Lower lobe of right lung (tissue), 2 donors: Measurements from ENCODE around the gene COL23A1. TPM values are rescaled to one million over a fixed set of nuclear protein-coding genes. Genes with fewer than 3 reads are reported as not detected.

Experiments used
- ATAC-seq, 2 donors: fragments of 200-7000 bp; cut with Tn5 transposase; one replicate each; pipeline ENCODE4 v1.9.1; 2020 to 2022; ENCODE audit warnings: mild to moderate bottlenecking in 2 of 2, moderate library complexity in 2 of 2
- DNase-seq: peaks from one replicate; pipeline ENCODE4 v3.0.0-alpha.2; 2020
- H3K27ac ChIP-seq: fragments of 200-600 bp; one replicate; pipeline ENCODE4 v1.8.0; 2022
- H3K27me3 ChIP-seq: fragments of 200-600 bp; one replicate; pipeline ENCODE4 v1.8.0; 2022; ENCODE audit warnings: low read depth
- H3K36me3 ChIP-seq: fragments of 200-600 bp; one replicate; pipeline ENCODE4 v1.8.0; 2022; ENCODE audit warnings: mild to moderate bottlenecking
- H3K4me1 ChIP-seq: fragments of 200-600 bp; one replicate; pipeline ENCODE4 v1.8.0; 2022
- H3K4me3 ChIP-seq: fragments of 200-600 bp; one replicate; pipeline ENCODE4 v1.8.0; 2022; ENCODE audit warnings: mild to moderate bottlenecking
- H3K9me3 ChIP-seq: fragments of 200-600 bp; one replicate; pipeline ENCODE4 v1.8.0; 2022
- CTCF ChIP-seq: fragments of 200-600 bp; IDR thresholded peaks from one replicate; pipeline ENCODE4 v1.8.0; 2022; ENCODE audit warnings: antibody characterized with exemption, mild to moderate bottlenecking
- intact Hi-C: fragments of 100-400 bp; cut with DNase I; formaldehyde crosslinking; loops from one replicate; pipeline ENCODE4 v1.11.0; 2022
- total RNA-seq: library from RNA; stranded (reverse); fragmentation: NEBNext Ultra II Directional; extraction: Animal tissue kit (Norgen Biotek cat#: 25700); gene quantifications from one replicate; pipeline ENCODE4 v1.2.1, GENCODE V29; 2021
- donor health status: DM: no; HTN: yes; CAD: no; lungs with severe emphysema.

Gene COL23A1
- total RNA-seq, 1 donor from 2014 or later = 1.2 TPM

GRCh38 chr5:178547052-178547666, 43.0 kb downstream of the COL23A1 start:
- Histone ChIP-seq H3K36me3 (no peaks in the 10 kb centered on the region), H3K27me3 (no peaks in the 10 kb centered on the region), H3K4me1 (no peaks in the 10 kb centered on the region), H3K27ac (no peak overlapping the region), H3K9me3 (no peaks in the 10 kb centered on the region), H3K4me3 (no peak overlapping the region)
- intact Hi-C loops = no loop called here
- no peak for TF ChIP-seq CTCF
- DNase-seq (no peak), ATAC-seq (no peak)

- Histone ChIP-seq H3K4me3 (no peak overlapping the region), H3K36me3 (no peaks in the 10 kb centered on the region), H3K4me1 (no peaks in the 10 kb centered on the region), H3K27ac (no peak overlapping the region), H3K9me3 (no peaks in the 10 kb centered on the region), H3K27me3 (no peaks in the 10 kb centered on the region)
- ATAC-seq (no peak), DNase-seq (no peak)
- intact Hi-C loops = no loop called here
- TF ChIP-seq CTCF = no peak
Measured at GRCh38 chr5:178546675-178547033, 43.5 kb downstream of the COL23A1 start.

GRCh38 chr5:178545941-178546674, 44.1 kb downstream of the COL23A1 start:
- ATAC-seq (no peak), DNase-seq (no peak)
- no peak overlapping the region for H3K27ac ChIP-seq
- no peak for TF ChIP-seq CTCF
- H3K4me1 ChIP-seq = no peaks in the 10 kb centered on the region
- no peaks in the 10 kb centered on the region for H3K9me3 ChIP-seq
- no peaks in the 10 kb centered on the region for H3K27me3 ChIP-seq
- H3K36me3 ChIP-seq = no peaks in the 10 kb centered on the region
- intact Hi-C loops = no loop called here
- no peak overlapping the region for H3K4me3 ChIP-seq

GRCh38 chr5:178545176-178545575, 45.0 kb downstream of the COL23A1 start:
- H3K9me3 ChIP-seq = no peaks in the 10 kb centered on the region
- no peaks in the 10 kb centered on the region for H3K27me3 ChIP-seq
- H3K36me3 ChIP-seq = no peaks in the 10 kb centered on the region
- no peak overlapping the region for H3K4me3 ChIP-seq
- intact Hi-C loops = no loop called here
- no peak for DNase-seq
- H3K4me1 ChIP-seq = no peaks in the 10 kb centered on the region
- ATAC-seq = peak in 1 of 2 donors; percentile 16
- no peak for TF ChIP-seq CTCF
- H3K27ac ChIP-seq = no peak overlapping the region

GRCh38 chr5:178544166-178544834, 45.9 kb downstream of the COL23A1 start:
- Histone ChIP-seq H3K27ac (no peak overlapping the region), H3K36me3 (no peaks in the 10 kb centered on the region), H3K9me3 (no peaks in the 10 kb centered on the region), H3K27me3 (no peaks in the 10 kb centered on the region), H3K4me3 (no peak overlapping the region), H3K4me1 (no peaks in the 10 kb centered on the region)
- intact Hi-C loops = no loop called here
- ATAC-seq (no peak), DNase-seq (no peak)
- TF ChIP-seq CTCF = no peak
